COLO668 (cell line): Measurements from ENCODE around the gene CDH23.

Experiments
- DNase-seq: peaks from one replicate; lab custom pipeline; 2025; ENCODE audit not compliant: unreplicated experiment; lab: John Stamatoyannopoulos, UW

CDH23 gene

GRCh38 chr10:71554671-71555070, 158.0 kb downstream of the CDH23 start:
- no peak for DNase-seq

- no peak for DNase-seq
These were observed 158.5 kb downstream of the CDH23 start for GRCh38 chr10:71555087-71555723.

GRCh38 chr10:71555724-71556119, 159.0 kb downstream of the CDH23 start:
- DNase-seq: no peak

GRCh38 chr10:71558991-71559390, 162.3 kb downstream of the CDH23 start:
- DNase-seq: no peak

GRCh38 chr10:71561003-71561574, 164.4 kb downstream of the CDH23 start:
- DNase-seq: no peak

- DNase-seq: no peak
These were observed 165.5 kb downstream of the CDH23 start for GRCh38 chr10:71562181-71562580.

GRCh38 chr10:71562904-71563303, 166.2 kb downstream of the CDH23 start:
- no peak for DNase-seq

- no peak for DNase-seq
These were observed 167.6 kb downstream of the CDH23 start for GRCh38 chr10:71564194-71564820.

- DNase-seq: no peak
These were observed 168.7 kb downstream of the CDH23 start for GRCh38 chr10:71565284-71566000.

GRCh38 chr10:71567006-71567405, 170.3 kb downstream of the CDH23 start:
- no peak for DNase-seq

- no peak for DNase-seq
These were observed 172.3 kb downstream of the CDH23 start for GRCh38 chr10:71568896-71569492.

GRCh38 chr10:71569775-71570588, 173.3 kb downstream of the CDH23 start:
- DNase-seq: peak; percentile 47

- DNase-seq: no peak
These were observed 174.9 kb downstream of the CDH23 start for GRCh38 chr10:71571460-71572175.

- no peak for DNase-seq
These were observed 176.2 kb downstream of the CDH23 start for GRCh38 chr10:71572962-71573361.

- no peak for DNase-seq
These were observed 177.1 kb downstream of the CDH23 start for GRCh38 chr10:71573562-71574518.

- DNase-seq: no peak
These were observed 178.7 kb downstream of the CDH23 start for GRCh38 chr10:71575451-71575850.

GRCh38 chr10:71575934-71576801, 179.4 kb downstream of the CDH23 start:
- DNase-seq: no peak

- DNase-seq: no peak
These were observed 180.1 kb downstream of the CDH23 start for GRCh38 chr10:71576842-71577241.
